Measurements from ENCODE around the gene LSAMP. TPM values are rescaled to one million over a fixed set of nuclear protein-coding genes. Genes with fewer than 3 reads are reported as not detected.

Gene LSAMP
- total RNA-seq, 1 experiment from 2014 or later = 0.90 TPM

DNA sequence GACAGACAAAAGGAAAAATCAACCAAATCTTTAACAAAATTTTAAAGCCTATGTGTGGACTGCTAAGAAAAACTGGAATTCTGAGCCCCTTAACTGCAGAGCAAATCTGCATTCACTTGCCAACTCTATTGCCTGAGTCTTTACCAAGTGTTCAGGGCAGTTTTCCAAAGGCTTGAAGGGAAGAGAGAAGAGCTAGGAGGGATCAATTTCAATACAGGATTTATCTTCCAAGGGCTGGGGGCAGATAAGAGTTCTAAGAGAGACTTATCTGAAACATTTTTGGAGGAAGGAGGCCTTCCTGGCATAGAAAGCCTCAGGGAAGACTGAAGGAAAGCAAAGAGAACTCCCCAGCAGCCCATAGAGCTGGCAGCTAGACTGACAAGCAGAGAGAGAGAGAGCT lies 31.4 kb upstream of the LSAMP start:
- Histone ChIP-seq H2BK15ac (ENCODE audit: low read depth, low read length) (no peak overlapping the region), H3K4ac (ENCODE audit: low read depth, low read length) (no peak overlapping the region), H3K79me2 (ENCODE audit: insufficient read depth, low read length) (no peaks in the 10 kb centered on the region), H2BK5ac (ENCODE audit: insufficient read length, low read length) (no peak overlapping the region), H3K23ac (ENCODE audit: insufficient read length, low read depth, low read length) (no peak overlapping the region), H3K4me2 (ENCODE audit: insufficient read depth, insufficient read length, low read length) (no peak overlapping the region), H3K23me2 (ENCODE audit: insufficient read length, low read depth, low read length, poor library complexity, severe bottlenecking) (no peaks in the 10 kb centered on the region), H3K79me1 (ENCODE audit: insufficient read depth, low read depth, low read length, poor library complexity, severe bottlenecking) (no peaks in the 10 kb centered on the region), H4K91ac (ENCODE audit: insufficient read length, low read depth, low read length) (no peak overlapping the region), H2BK20ac (ENCODE audit: low read depth, low read length, poor library complexity, severe bottlenecking) (no peak overlapping the region), H3K27me3 (ENCODE audit: insufficient read depth, low read length) (no peaks in the 10 kb centered on the region), H3K27ac (ENCODE audit: insufficient read length, low read depth, low read length) (no peak overlapping the region), H3K9ac (ENCODE audit: extremely low read depth, insufficient read length, low read length) (no peak overlapping the region), H3K9me3 (ENCODE audit: control insufficient read depth, low read depth, low read length) (no peaks in the 10 kb centered on the region), H2AK5ac (ENCODE audit: insufficient read length, low read length) (no peak overlapping the region), H3K14ac (ENCODE audit: insufficient read depth, low read length) (no peak overlapping the region), H2BK12ac (ENCODE audit: insufficient read length, low read depth, low read length) (no peak overlapping the region), H2AFZ (ENCODE audit: low read length) (no peak overlapping the region), H4K8ac (replicated peaks; ENCODE audit: insufficient read length, low read depth, low read length) (no peak overlapping the region), H3K18ac (ENCODE audit: insufficient read length, low read depth, low read length) (no peak overlapping the region), H4K20me1 (ENCODE audit: control insufficient read depth, insufficient read depth, insufficient read length) (no peaks in the 10 kb centered on the region), H3K56ac (ENCODE audit: insufficient read length, low read depth, low read length) (no peak overlapping the region), H3K4me1 (ENCODE audit: insufficient read depth, low read length) (no peaks in the 10 kb centered on the region; the same call in 1 of the 2 replicates), H4K5ac (ENCODE audit: insufficient read length, low read depth, low read length) (no peak overlapping the region), H2BK120ac (ENCODE audit: low read depth, low read length, poor library complexity, severe bottlenecking) (no peak overlapping the region), H3T11ph (ENCODE audit: low read length) (no peak overlapping the region)
- no peak overlapping the region for H3K4me3 Mint-ChIP-seq
- H3K36me3 Mint-ChIP-seq (ENCODE audit: insufficient read depth in 1 of 3, low read depth in 3 of 3) = peaks cover 9 to 27% (median 18%) of the 10 kb centered on the region in 3 experiments
- H3K27ac Mint-ChIP-seq = no peak overlapping the region; a peak in 1 of 7 replicates
- H3K9me3 Mint-ChIP-seq = peaks cover 29 to 30% of the 10 kb centered on the region in 2 experiments
- DNase-seq = no peak
- H3K4me1 Mint-ChIP-seq = 0 out of 4 replicates have a peak, but pooled peaks cover 0 to 3% of the 10 kb centered on the region in 2 experiments
- no peaks in the 10 kb centered on the region; the same call in 1 of the 2 replicates for H3K27me3 Mint-ChIP-seq (ENCODE audit: low read depth)
- TF ChIP-seq, protein P1, sequence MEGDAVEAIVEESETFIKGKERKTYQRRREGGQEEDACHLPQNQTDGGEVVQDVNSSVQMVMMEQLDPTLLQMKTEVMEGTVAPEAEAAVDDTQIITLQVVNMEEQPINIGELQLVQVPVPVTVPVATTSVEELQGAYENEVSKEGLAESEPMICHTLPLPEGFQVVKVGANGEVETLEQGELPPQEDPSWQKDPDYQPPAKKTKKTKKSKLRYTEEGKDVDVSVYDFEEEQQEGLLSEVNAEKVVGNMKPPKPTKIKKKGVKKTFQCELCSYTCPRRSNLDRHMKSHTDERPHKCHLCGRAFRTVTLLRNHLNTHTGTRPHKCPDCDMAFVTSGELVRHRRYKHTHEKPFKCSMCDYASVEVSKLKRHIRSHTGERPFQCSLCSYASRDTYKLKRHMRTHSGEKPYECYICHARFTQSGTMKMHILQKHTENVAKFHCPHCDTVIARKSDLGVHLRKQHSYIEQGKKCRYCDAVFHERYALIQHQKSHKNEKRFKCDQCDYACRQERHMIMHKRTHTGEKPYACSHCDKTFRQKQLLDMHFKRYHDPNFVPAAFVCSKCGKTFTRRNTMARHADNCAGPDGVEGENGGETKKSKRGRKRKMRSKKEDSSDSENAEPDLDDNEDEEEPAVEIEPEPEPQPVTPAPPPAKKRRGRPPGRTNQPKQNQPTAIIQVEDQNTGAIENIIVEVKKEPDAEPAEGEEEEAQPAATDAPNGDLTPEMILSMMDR (conservative IDR thresholded peaks at IDR 0.05) = no peak
